Activated CD4-positive, alpha-beta memory T cell treated with anti-CD3 and anti-CD28 coated beads for 36 hours (primary cell): ENCODE results near the gene IFT52. TPM values are rescaled to one million over a fixed set of nuclear protein-coding genes. Genes with fewer than 3 reads are reported as not detected.
"Not testable (repeated sequence)": the region's sequence is repeated elsewhere in the genome, so short reads cannot be mapped to it uniquely, and the experiment has no call there.

ENCODE experiments used
- CTCF ChIA-PET: fragments of 350-600 bp; sonication (Branson Sonifier 250); formaldehyde crosslinking; loops from one replicate; lab custom pipeline; 2021; ENCODE audit warnings: antibody characterized with exemption, inconsistent platforms; lab: Charles Lee
- POLR2A ChIA-PET: fragments of 350-600 bp; sonication (Branson Sonifier 250); formaldehyde crosslinking; loops from one replicate; lab custom pipeline; 2021; ENCODE audit warnings: antibody characterized with exemption; lab: Charles Lee
- DNase-seq: peaks from one replicate; pipeline ENCODE4 v3.0.0-alpha.2; 2020
- H3K27ac Mint-ChIP-seq: one replicate; pipeline ENCODE4 v1.8.0; 2021; ENCODE audit warnings: mixed read lengths
- H3K27me3 Mint-ChIP-seq: one replicate; pipeline ENCODE4 v1.8.0; 2021; ENCODE audit warnings: mixed read lengths
- H3K36me3 Mint-ChIP-seq: one replicate; pipeline ENCODE4 v1.8.0; 2021; ENCODE audit warnings: mixed read lengths
- H3K4me1 Mint-ChIP-seq: one replicate; pipeline ENCODE4 v1.8.0; 2021; ENCODE audit warnings: low read depth, mixed read lengths
- H3K4me3 Mint-ChIP-seq: one replicate; pipeline ENCODE4 v1.8.0; 2021; ENCODE audit warnings: mild to moderate bottlenecking, mixed read lengths
- H3K9me3 Mint-ChIP-seq: one replicate; pipeline ENCODE4 v1.8.0; 2021; ENCODE audit warnings: mixed read lengths
- intact Hi-C: fragments of 100-400 bp; cut with micrococcal nuclease; formaldehyde crosslinking; loops from one replicate; pipeline ENCODE4 v1.15.1; 2023
- total RNA-seq, 2 experiments: library from RNA; stranded (reverse); gene quantifications; one replicate each; pipeline ENCODE4 v1.2.3, GENCODE V29; 2021

IFT52 gene
- total RNA-seq, 2 experiments from 2014 or later: 15.3 to 17.0 TPM

- H3K27ac Mint-ChIP-seq: no peak overlapping the region
- no peak overlapping the region for H3K4me3 Mint-ChIP-seq
- H3K4me1 Mint-ChIP-seq: no peaks in the 10 kb centered on the region
- ChIA-PET CTCF (interaction anchor here (0.6 kb wide), 1 partner anchor 12 kb away, joined by 8 read pairs; no protein-coding TSS in a partner anchor), POLR2A (no interaction called here)
- no peak for DNase-seq
- no peaks in the 10 kb centered on the region for H3K27me3 Mint-ChIP-seq
- intact Hi-C loops: no loop called here
- no peaks in the 10 kb centered on the region for H3K36me3 Mint-ChIP-seq
- no peaks in the 10 kb centered on the region for H3K9me3 Mint-ChIP-seq
Observed at GRCh38 chr20:43571310-43571709, 19.4 kb upstream of the IFT52 start.

DNA sequence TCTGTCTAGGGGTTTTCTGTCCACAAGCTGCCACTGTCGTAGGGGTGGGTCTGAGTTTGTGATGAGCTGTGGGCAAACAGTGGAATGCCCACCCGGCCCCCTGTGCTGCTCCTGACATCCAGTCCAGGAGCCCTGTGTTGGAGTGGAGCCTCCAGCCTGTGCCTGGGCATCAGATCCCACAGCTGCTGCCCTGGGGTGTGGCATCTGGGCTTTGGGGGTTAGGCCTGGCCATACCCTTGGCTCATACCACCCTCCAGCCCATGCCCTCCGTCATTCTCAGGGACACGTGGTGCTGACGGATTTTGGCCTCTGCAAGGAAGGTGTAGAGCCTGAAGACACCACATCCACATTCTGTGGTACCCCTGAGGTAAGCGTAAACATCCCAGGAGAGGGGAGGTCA lies 19.0 kb upstream of the IFT52 start:
- Mint-ChIP-seq H3K4me1 (no peaks in the 10 kb centered on the region), H3K27ac (no peak overlapping the region), H3K27me3 (no peaks in the 10 kb centered on the region), H3K4me3 (no peak overlapping the region), H3K36me3 (no peaks in the 10 kb centered on the region), H3K9me3 (no peaks in the 10 kb centered on the region)
- DNase-seq: no peak
- intact Hi-C loops: no loop called here
- ChIA-PET CTCF (interaction anchor here (0.6 kb wide), 1 partner anchor 12 kb away, joined by 8 read pairs; no protein-coding TSS in a partner anchor), POLR2A (no interaction called here)

- no peaks in the 10 kb centered on the region for H3K36me3 Mint-ChIP-seq
- H3K4me1 Mint-ChIP-seq: no peaks in the 10 kb centered on the region
- no peak for DNase-seq
- H3K4me3 Mint-ChIP-seq: no peak overlapping the region
- intact Hi-C loops: no loop called here
- ChIA-PET CTCF (no interaction called here), POLR2A (no interaction called here)
- no peaks in the 10 kb centered on the region for H3K27me3 Mint-ChIP-seq
- H3K9me3 Mint-ChIP-seq: no peaks in the 10 kb centered on the region
- no peak overlapping the region for H3K27ac Mint-ChIP-seq
Observed at GRCh38 chr20:43572891-43573290, 17.8 kb upstream of the IFT52 start.

- Mint-ChIP-seq H3K4me1 (no peaks in the 10 kb centered on the region), H3K27me3 (no peaks in the 10 kb centered on the region), H3K36me3 (no peaks in the 10 kb centered on the region), H3K27ac (no peak overlapping the region), H3K9me3 (no peaks in the 10 kb centered on the region), H3K4me3 (no peak overlapping the region)
- ChIA-PET CTCF (interaction anchor here (1.2 kb wide), 1 partner anchor 38 kb away, joined by 3 read pairs; no protein-coding TSS in a partner anchor), POLR2A (no interaction called here)
- intact Hi-C loops: no loop called here
- DNase-seq: no peak
Observed at GRCh38 chr20:43576108-43576507, 14.6 kb upstream of the IFT52 start.

DNA sequence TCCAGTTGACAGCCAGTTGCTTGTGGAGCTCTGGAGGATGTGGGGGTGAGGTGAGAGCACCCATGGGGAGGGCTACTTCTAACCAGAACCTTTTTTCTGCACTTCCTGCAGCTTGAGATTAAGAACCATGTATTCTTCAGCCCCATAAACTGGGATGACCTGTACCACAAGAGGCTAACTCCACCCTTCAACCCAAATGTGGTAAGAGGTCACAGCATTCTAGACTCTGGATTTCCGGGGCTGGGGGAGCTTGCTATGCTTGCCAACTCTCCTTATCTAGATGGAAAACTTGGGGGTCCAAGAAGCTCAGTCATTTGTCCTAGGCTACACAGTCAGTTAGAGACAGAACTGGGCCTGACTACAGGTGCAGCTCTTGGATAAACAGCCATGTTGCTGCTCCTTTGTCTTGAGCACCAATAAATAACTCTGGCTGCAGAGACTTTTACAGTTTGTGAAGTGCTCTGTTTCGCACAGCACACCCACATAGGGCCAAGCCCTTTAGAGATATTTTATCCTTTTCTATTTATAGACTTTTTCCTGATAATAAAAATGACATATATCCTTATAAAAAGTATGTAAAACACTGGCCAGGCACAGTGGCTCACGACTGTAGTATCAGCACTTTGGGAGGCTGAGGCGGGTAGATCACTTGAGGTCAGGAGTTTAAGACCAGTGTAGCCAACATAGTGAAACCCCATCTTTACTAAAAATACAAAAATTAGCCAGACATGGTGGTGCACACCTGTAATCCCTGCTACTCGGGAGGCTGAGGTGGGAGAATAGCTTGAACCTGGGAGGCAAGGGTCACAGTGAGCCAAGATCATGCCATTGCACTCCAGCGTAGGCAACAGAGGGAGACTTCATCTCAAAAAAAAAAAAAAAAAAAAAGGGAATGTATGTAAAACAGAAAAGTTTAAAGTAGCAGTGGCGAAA lies 10.6 kb upstream of the IFT52 start:
- Mint-ChIP-seq H3K4me3 (no peak overlapping the region), H3K27me3 (no peaks in the 10 kb centered on the region), H3K4me1 (no peaks in the 10 kb centered on the region), H3K9me3 (no peaks in the 10 kb centered on the region), H3K36me3 (no peaks in the 10 kb centered on the region), H3K27ac (no peak overlapping the region)
- ChIA-PET POLR2A (interaction anchor here (0.6 kb wide), 1 partner anchor 34 kb away, joined by 5 read pairs; no protein-coding TSS in a partner anchor), CTCF (no interaction called here)
- intact Hi-C loops: no loop called here
- DNase-seq: no peak

DNA sequence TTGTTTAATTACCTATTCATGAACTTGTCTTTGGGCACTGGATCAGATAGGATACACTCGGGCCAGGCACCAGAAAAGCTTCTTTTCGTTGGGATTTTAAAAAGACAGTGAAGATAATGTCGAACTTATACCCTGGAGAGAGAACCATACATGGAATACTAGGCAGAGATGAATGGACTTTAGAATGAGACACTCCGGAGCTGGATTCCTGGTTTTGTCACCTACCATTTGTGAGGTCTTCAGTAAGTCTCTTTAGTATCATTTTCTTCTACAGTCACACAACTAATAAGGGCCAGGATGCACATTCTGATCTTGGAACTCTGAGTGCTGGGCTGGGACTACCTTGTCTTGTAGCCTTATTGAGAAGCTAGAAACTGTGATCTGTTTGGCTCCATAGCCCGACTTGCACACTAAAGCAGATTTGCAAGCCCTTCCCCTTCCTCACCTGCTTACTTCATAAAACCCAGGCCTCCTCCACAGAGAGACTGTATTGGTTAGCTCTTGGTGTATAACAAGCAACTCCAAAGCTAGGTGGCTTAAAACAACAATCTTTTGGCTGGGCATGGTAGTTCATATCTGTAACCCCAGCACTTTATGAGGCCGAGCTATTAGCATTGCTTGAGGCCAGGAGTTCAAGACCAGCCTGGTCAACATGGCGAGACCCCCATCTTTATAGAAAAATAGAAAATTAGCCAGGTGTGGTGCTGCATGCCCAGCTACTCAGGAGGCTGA lies 7.4 kb upstream of the IFT52 start:
- DNase-seq: no peak
- Mint-ChIP-seq H3K27ac (no peak overlapping the region), H3K9me3 (no peaks in the 10 kb centered on the region), H3K4me3 (no peak overlapping the region), H3K4me1 (no peaks in the 10 kb centered on the region), H3K36me3 (no peaks in the 10 kb centered on the region), H3K27me3 (no peaks in the 10 kb centered on the region)
- POLR2A ChIA-PET: interaction anchor here (0.7 kb wide), 1 partner anchor 126 kb away, joined by 4 read pairs; the partner anchor contains the start of gene SRSF6
- CTCF ChIA-PET: interaction anchor here (0.6 kb wide), 1 partner anchor 12 kb away, joined by 8 read pairs; no protein-coding TSS in a partner anchor
- intact Hi-C loops: no loop called here

DNA sequence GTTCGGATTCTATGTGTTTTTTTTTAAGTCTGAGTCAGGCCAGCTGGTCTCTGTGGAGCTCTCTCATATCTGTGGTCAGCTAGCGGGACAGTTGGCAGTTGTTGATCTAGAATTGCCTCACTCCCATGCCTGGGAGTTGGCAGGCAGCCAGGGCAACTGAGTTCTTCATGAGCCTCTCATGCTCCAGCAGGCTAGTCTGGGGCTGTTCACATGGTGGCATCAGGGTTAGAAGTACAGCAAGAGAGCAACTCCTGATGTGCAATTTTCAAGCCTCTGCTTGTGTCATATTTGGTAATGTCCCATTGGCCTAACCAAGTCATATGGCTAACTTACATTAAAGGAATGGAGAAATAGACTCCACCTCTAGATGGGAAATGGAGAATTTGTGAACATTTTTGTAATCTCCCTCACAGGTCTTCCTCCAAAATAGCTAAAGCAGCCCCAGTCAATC lies 6.7 kb upstream of the IFT52 start:
- intact Hi-C loops: no loop called here
- no peak overlapping the region for H3K4me3 Mint-ChIP-seq
- no peaks in the 10 kb centered on the region for H3K27me3 Mint-ChIP-seq
- H3K27ac Mint-ChIP-seq: no peak overlapping the region
- no peaks in the 10 kb centered on the region for H3K36me3 Mint-ChIP-seq
- H3K9me3 Mint-ChIP-seq: no peaks in the 10 kb centered on the region
- POLR2A ChIA-PET: no interaction called here
- DNase-seq: no peak
- no peaks in the 10 kb centered on the region for H3K4me1 Mint-ChIP-seq
- CTCF ChIA-PET: interaction anchor here (0.6 kb wide), 1 partner anchor 13 kb away, joined by 8 read pairs; no protein-coding TSS in a partner anchor

DNA sequence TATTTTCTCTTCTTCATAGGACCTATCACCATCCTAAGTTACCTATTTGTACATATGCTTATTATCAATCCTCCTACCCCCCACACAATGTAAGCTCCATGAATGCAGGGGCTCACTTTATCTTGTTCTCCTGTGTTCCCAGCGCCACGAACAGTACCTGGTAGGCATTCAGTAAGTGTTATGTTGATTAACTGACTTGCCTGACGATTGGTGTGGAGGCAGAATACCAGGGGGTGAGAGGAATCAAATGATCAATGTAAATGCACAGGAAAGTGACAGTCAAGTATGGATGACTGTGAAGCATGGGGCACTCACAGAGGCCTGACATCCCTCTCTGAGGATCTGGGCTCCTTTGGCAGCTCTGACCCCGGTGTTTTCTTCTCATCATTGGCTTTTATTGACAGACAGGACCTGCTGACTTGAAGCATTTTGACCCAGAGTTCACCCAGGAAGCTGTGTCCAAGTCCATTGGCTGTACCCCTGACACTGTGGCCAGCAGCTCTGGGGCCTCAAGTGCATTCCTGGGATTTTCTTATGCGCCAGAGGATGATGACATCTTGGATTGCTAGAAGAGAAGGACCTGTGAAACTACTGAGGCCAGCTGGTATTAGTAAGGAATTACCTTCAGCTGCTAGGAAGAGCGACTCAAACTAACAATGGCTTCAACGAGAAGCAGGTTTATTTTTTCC lies 6.1 kb upstream of the IFT52 start:
- ChIA-PET CTCF (interaction anchor here (0.6 kb wide), 1 partner anchor 33 kb away, joined by 3 read pairs; no protein-coding TSS in a partner anchor), POLR2A (interaction anchor here (0.8 kb wide), 1 partner anchor 75 kb away, joined by 6 read pairs; no protein-coding TSS in a partner anchor)
- intact Hi-C loops: no loop called here
- no peaks in the 10 kb centered on the region for H3K9me3 Mint-ChIP-seq
- H3K36me3 Mint-ChIP-seq: no peaks in the 10 kb centered on the region
- DNase-seq: no peak
- H3K27ac Mint-ChIP-seq: no peak overlapping the region
- H3K27me3 Mint-ChIP-seq: no peaks in the 10 kb centered on the region
- no peaks in the 10 kb centered on the region for H3K4me1 Mint-ChIP-seq
- no peak overlapping the region for H3K4me3 Mint-ChIP-seq

DNA sequence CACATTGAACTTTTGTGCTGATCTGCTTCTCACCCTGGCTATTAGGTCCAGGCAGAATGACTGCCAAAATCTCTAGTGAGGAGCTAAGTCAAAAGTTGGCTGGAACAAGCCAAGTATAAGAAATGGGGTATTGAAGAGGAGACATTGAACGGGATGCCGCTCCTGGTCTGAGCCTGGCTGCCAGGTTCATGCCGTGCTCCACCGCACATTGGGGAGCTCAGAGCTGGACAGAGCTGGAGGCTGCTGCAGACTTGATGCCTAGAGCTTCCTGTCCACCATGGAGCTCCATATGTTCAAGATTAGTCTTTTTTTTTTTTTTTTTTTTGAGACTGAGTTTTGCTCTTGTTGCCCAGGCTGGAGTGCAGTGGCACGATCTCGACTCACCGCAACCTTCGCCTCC lies 4.1 kb upstream of the IFT52 start:
- Mint-ChIP-seq H3K4me1 (peaks cover 10% of the 10 kb centered on the region), H3K36me3 (no peaks in the 10 kb centered on the region)
- CTCF ChIA-PET: interaction anchor here (1.2 to 1.3 kb wide), 2 partner anchors 49 to 138 kb away, joined by 3 to 5 read pairs; no protein-coding TSS in a partner anchor

GRCh38 chr20:43588526-43588925 lies 2.2 kb upstream of the IFT52 start:
- H3K9me3 Mint-ChIP-seq, H3K27me3 Mint-ChIP-seq, H3K36me3 Mint-ChIP-seq, H3K4me3 Mint-ChIP-seq, intact Hi-C loops, H3K27ac Mint-ChIP-seq, DNase-seq, CTCF ChIA-PET: not testable (repeated sequence)
- H3K4me1 Mint-ChIP-seq: peaks cover 12% of the 10 kb centered on the region
- POLR2A ChIA-PET: interaction anchor here (0.6 kb wide), 1 partner anchor 70 kb away, joined by 4 read pairs; no protein-coding TSS in a partner anchor

More for the DNA sequence above, 4.1 kb upstream of the IFT52 start:
- no peak for DNase-seq
- intact Hi-C loops: no loop called here
- POLR2A ChIA-PET: no interaction called here
- Mint-ChIP-seq H3K9me3 (no peaks in the 10 kb centered on the region), H3K27me3 (no peaks in the 10 kb centered on the region), H3K27ac (no peak overlapping the region), H3K4me3 (no peak overlapping the region)

GRCh38 chr20:43590036-43590391 lies 723 bp upstream of the IFT52 start:
- H3K36me3 Mint-ChIP-seq: peaks cover 4% of the 10 kb centered on the region
- peak overlapping the region; percentile 86 for H3K4me3 Mint-ChIP-seq
- H3K27me3 Mint-ChIP-seq: no peaks in the 10 kb centered on the region
- CTCF ChIA-PET: interaction anchor here (1.3 to 2.5 kb wide), 3 partner anchors 52 to 722 kb away, joined by 3 to 10 read pairs (median 5); no protein-coding TSS in a partner anchor
- intact Hi-C loops: loop anchor here (1.0 to 10.0 kb wide), 3 partner anchors 76 to 475 kb away; partner anchors contain the start of gene SRSF6
- peaks cover 12% of the 10 kb centered on the region for H3K4me1 Mint-ChIP-seq
- POLR2A ChIA-PET: no interaction called here
- peak; percentile 32 for DNase-seq
- no peaks in the 10 kb centered on the region for H3K9me3 Mint-ChIP-seq
- peak overlapping the region; percentile 96 for H3K27ac Mint-ChIP-seq
